ENCODE data around the gene SSR1.

- no peak for TF ChIP-seq CTCF (IDR thresholded peaks at IDR 0.05)
- no peak for TF ChIP-seq POLR2AphosphoS5 (IDR thresholded peaks at IDR 0.05)
- TF ChIP-seq POLR2A (IDR thresholded peaks at IDR 0.05): no peak
These were observed 81.9 kb downstream of the SSR1 start for GRCh38 chr6:7230956-7231713.

All from transverse colon (tissue), 4 donors.